RWPE2 (cell line): ENCODE data around the gene KIFBP.
"Not testable (repeated sequence)": the region's sequence is repeated elsewhere in the genome, so short reads cannot be mapped to it uniquely, and the experiment has no call there.

Experiments
- ATAC-seq: fragments of 200-7000 bp; cut with Tn5 transposase; 3 replicates; pipeline ENCODE4 v1.9.1; 2021; ENCODE audit warnings: low read depth
- DNase-seq: peaks from one replicate; pipeline ENCODE4 v3.0.0-alpha.2; 2020; ENCODE audit warnings: low spot score
- H3K27ac ChIP-seq: fragments of 450-650 bp; 2 replicates; pipeline ENCODE4 v1.5.1; 2017; ENCODE audit warnings: mild to moderate bottlenecking; ENCODE audit not compliant: poor library complexity, severe bottlenecking
- H3K27me3 ChIP-seq: fragments of 250-450 bp; sonication (Bioruptor Pico); 2 replicates; pipeline ENCODE4 v1.5.1; 2021; ENCODE audit warnings: mild to moderate bottlenecking, moderate library complexity; ENCODE audit not compliant: insufficient read depth, poor library complexity, severe bottlenecking
- H3K36me3 ChIP-seq: fragments of 250-450 bp; sonication (Bioruptor Pico); 2 replicates; pipeline ENCODE4 v1.5.1; 2020; ENCODE audit warnings: low read depth, mild to moderate bottlenecking, moderate library complexity
- H3K4me1 ChIP-seq: fragments of 250-450 bp; sonication (Bioruptor Pico); 2 replicates; pipeline ENCODE4 v1.5.1; 2021; ENCODE audit warnings: mild to moderate bottlenecking, moderate library complexity; ENCODE audit not compliant: insufficient read depth, poor library complexity, severe bottlenecking
- H3K4me3 ChIP-seq: fragments of 250-450 bp; sonication (Bioruptor Pico); 2 replicates; pipeline ENCODE4 v1.5.1; 2021; ENCODE audit warnings: mild to moderate bottlenecking, moderate library complexity; ENCODE audit not compliant: severe bottlenecking
- H3K9me3 ChIP-seq: fragments of 250-450 bp; sonication (Bioruptor Pico); 2 replicates; pipeline ENCODE4 v1.5.1; 2021; ENCODE audit warnings: mild to moderate bottlenecking, moderate library complexity; ENCODE audit not compliant: severe bottlenecking
- TF ChIP-seq, protein P1 (sequence below): fragments of 450-650 bp; IDR thresholded peaks from one replicate; pipeline ENCODE4 v1.5.1; 2017; ENCODE audit warnings: mild to moderate bottlenecking, moderate library complexity; ENCODE audit not compliant: poor library complexity, severe bottlenecking

KIFBP gene, protein sequence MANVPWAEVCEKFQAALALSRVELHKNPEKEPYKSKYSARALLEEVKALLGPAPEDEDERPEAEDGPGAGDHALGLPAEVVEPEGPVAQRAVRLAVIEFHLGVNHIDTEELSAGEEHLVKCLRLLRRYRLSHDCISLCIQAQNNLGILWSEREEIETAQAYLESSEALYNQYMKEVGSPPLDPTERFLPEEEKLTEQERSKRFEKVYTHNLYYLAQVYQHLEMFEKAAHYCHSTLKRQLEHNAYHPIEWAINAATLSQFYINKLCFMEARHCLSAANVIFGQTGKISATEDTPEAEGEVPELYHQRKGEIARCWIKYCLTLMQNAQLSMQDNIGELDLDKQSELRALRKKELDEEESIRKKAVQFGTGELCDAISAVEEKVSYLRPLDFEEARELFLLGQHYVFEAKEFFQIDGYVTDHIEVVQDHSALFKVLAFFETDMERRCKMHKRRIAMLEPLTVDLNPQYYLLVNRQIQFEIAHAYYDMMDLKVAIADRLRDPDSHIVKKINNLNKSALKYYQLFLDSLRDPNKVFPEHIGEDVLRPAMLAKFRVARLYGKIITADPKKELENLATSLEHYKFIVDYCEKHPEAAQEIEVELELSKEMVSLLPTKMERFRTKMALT

DNA sequence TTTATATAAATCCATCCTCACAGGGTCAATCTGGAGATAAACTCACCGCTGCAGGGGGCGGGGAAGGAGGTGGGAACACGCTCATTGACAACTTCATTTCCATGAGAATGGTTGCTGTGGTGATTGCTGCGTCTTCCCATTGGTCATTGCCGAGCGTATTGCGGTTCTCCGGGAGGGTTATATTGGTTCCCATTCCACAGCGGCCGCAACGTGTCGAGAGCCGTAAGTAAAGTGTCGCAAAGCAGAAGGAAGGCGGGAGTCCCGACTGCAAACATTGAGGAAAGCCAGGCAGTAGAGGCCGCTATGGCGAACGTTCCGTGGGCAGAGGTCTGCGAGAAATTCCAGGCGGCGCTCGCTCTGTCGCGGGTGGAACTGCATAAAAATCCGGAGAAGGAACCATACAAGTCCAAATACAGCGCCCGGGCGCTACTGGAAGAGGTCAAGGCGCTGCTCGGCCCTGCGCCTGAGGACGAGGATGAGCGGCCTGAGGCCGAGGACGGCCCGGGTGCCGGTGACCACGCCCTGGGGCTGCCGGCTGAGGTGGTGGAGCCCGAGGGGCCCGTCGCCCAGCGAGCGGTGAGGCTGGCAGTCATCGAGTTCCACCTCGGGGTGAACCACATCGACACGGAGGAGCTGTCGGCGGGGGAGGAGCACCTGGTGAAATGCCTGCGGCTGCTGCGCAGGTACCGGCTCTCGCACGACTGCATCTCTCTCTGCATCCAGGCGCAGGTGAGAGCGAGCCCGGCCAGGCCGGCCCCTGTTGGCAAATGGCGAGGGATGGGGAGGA lies at the start of gene KIFBP:
TSS of gene KIFBP (plus strand) at position 274 of the 787 bp plus-strand sequence. CDS start at position 304, 30 bp downstream.
- TF ChIP-seq, protein P1, sequence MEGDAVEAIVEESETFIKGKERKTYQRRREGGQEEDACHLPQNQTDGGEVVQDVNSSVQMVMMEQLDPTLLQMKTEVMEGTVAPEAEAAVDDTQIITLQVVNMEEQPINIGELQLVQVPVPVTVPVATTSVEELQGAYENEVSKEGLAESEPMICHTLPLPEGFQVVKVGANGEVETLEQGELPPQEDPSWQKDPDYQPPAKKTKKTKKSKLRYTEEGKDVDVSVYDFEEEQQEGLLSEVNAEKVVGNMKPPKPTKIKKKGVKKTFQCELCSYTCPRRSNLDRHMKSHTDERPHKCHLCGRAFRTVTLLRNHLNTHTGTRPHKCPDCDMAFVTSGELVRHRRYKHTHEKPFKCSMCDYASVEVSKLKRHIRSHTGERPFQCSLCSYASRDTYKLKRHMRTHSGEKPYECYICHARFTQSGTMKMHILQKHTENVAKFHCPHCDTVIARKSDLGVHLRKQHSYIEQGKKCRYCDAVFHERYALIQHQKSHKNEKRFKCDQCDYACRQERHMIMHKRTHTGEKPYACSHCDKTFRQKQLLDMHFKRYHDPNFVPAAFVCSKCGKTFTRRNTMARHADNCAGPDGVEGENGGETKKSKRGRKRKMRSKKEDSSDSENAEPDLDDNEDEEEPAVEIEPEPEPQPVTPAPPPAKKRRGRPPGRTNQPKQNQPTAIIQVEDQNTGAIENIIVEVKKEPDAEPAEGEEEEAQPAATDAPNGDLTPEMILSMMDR = peak; percentile 62
- Histone ChIP-seq H3K9me3 (no peaks in the 10 kb centered on the region), H3K36me3 (peaks cover 43% of the 10 kb centered on the region), H3K4me3 (peak within 1 kb of the TSS; percentile 83), H3K27ac (peak within 1 kb of the TSS; percentile 47), H3K4me1 (peaks cover 24% of the 10 kb centered on the region), H3K27me3 (no peaks in the 10 kb centered on the region)
- DNase-seq (peak; percentile 95), ATAC-seq (peak; percentile 89)

DNA sequence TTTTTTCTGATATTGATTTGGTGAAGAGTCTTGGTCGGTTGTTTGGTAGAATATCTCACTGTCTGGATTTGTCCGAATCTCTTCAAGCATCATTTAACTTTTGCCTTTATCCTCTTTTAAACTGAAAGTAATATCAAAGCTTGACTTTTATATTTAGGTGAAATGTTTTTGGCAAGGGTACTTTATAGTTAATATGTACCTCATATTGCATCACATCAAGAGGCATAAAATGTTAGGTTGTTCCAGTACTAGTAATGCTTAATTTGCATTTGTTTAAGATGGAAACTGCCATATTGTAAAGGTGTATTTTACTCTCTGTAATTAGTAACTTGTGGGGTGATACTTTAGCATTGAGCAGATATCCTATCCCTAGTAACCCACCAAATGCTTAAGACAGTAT lies 49.7 kb upstream of the KIFBP start:
- H3K27ac ChIP-seq = no peak overlapping the region
- TF ChIP-seq, protein P1 = no peak
- H3K27me3 ChIP-seq = no peaks in the 10 kb centered on the region
- H3K4me1 ChIP-seq = no peaks in the 10 kb centered on the region
- peaks cover 90% of the 10 kb centered on the region for H3K36me3 ChIP-seq
- H3K9me3 ChIP-seq = no peaks in the 10 kb centered on the region
- DNase-seq (no peak), ATAC-seq (no peak)
- H3K4me3 ChIP-seq = no peak overlapping the region

DNA sequence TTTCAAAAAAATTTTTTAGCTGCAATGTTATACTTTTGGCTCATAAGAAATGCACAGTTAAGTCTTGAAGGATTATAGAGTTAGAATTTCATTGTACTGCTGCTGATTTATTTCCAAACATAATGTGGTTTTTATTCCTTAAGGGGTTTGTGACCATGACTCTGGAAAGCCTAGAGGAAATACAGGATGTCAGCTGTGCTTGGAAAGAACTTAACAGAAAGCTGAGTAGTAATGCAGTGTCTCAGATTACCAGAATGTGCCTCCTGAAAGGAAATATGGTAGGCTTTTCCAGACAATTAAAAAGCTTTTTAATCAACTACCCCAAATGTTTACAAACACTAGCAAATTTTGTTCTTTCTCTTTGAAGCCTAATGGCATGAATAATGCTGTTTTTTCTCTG lies 47.7 kb upstream of the KIFBP start:
- H3K9me3 ChIP-seq, H3K4me3 ChIP-seq, H3K4me1 ChIP-seq, DNase-seq, ATAC-seq, H3K27me3 ChIP-seq, H3K27ac ChIP-seq: not testable (repeated sequence)
- H3K36me3 ChIP-seq = peaks cover 90% of the 10 kb centered on the region

DNA sequence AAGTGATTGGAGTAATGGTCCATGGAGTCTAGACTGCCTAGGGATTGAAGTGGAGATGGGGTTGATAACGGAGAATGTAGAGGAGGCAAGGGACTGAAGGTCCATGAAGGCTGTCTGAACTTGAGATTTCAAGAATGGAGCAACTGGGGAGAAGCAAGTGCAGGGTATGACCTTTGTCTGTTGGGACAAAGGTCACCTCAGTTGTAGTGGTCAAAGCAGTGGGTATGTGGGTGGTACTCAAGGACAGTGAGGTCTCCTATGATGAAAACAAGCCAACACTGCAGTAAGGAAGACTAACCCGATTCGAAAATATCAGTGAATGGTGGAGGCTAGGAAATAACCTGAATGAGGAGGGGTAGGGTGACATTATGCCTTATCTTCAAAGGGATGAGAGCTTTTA lies 38.0 kb upstream of the KIFBP start:
- Histone ChIP-seq H3K27ac (no peak overlapping the region), H3K4me3 (no peak overlapping the region), H3K9me3 (no peaks in the 10 kb centered on the region), H3K27me3 (no peaks in the 10 kb centered on the region), H3K4me1 (no peaks in the 10 kb centered on the region), H3K36me3 (peaks cover 33% of the 10 kb centered on the region)
- no peak for ATAC-seq
- DNase-seq = no peak
- TF ChIP-seq, protein P1 = no peak

DNA sequence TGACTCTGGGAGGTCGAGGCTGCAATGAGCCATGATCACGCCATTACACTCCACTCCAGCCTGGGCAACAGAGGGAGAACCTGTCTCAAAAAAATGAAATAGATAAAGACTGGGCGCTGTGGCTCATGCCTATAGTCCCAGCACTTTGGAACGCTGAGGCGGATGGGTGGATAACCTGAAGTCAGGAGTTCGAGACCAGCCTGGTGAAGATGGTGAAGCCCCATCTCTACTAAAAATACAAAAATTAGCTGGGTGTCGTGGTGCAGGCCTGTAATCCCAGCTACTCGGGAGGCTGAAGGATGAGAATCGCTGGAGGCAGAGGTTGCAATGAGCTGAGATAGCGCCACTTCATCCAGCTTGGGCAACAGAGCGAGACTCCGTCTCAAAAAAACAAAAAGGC lies 33.7 kb upstream of the KIFBP start:
- Histone ChIP-seq H3K4me3 (peak overlapping the region; percentile 89), H3K9me3 (no peaks in the 10 kb centered on the region), H3K27me3 (no peaks in the 10 kb centered on the region), H3K4me1 (peaks cover 13% of the 10 kb centered on the region), H3K36me3 (peaks cover 29% of the 10 kb centered on the region), H3K27ac (peak overlapping the region; percentile 69)
- no peak for DNase-seq
- no peak for ATAC-seq
- TF ChIP-seq, protein P1 = no peak
